ENCODE results near the gene KNOP1.
"Not testable (repeated sequence)": the region's sequence is repeated elsewhere in the genome, so short reads cannot be mapped to it uniquely, and the experiment has no call there.

The KNOP1 gene

GRCh38 chr16:19735074-19735867 lies 17.2 kb upstream of the KNOP1 start:
- Histone ChIP-seq H3K4me2 (ENCODE audit: low read length) (no peak overlapping the region), H3K36me3 (ENCODE audit: insufficient read depth, low read length) (peaks cover 4% of the 10 kb centered on the region), H3K27me3 (ENCODE audit: control insufficient read depth, insufficient read depth, low read length) (no peaks in the 10 kb centered on the region), H3K9ac (ENCODE audit: low read depth, low read length) (no peak overlapping the region), H3K4me3 (ENCODE audit: low read length) (no peak overlapping the region), H3K9me3 (replicated peaks; ENCODE audit: low read length) (no peaks in the 10 kb centered on the region), H3K4me1 (ENCODE audit: control insufficient read depth, insufficient read depth, low read length) (no peaks in the 10 kb centered on the region)

GRCh38 chr16:19733551-19733950 lies 15.5 kb upstream of the KNOP1 start:
- H3K4me3 ChIP-seq (ENCODE audit: low read length): no peak overlapping the region
- H3K4me2 ChIP-seq (ENCODE audit: low read length): no peak overlapping the region
- H3K9ac ChIP-seq (ENCODE audit: low read depth, low read length): no peak overlapping the region
- H3K9me3 ChIP-seq (replicated peaks; ENCODE audit: low read length): no peaks in the 10 kb centered on the region
- H3K4me1 ChIP-seq (ENCODE audit: control insufficient read depth, insufficient read depth, low read length): no peaks in the 10 kb centered on the region
- no peaks in the 10 kb centered on the region for H3K27me3 ChIP-seq (ENCODE audit: control insufficient read depth, insufficient read depth, low read length)
- H3K36me3 ChIP-seq (ENCODE audit: insufficient read depth, low read length): peaks cover 4% of the 10 kb centered on the region

GRCh38 chr16:19728636-19728965 lies 10.6 kb upstream of the KNOP1 start:
- no peaks in the 10 kb centered on the region for H3K4me1 ChIP-seq (ENCODE audit: control insufficient read depth, insufficient read depth, low read length)
- H3K4me2 ChIP-seq (ENCODE audit: low read length): no peak overlapping the region
- H3K36me3 ChIP-seq (ENCODE audit: insufficient read depth, low read length): no peaks in the 10 kb centered on the region
- no peaks in the 10 kb centered on the region for H3K9me3 ChIP-seq (replicated peaks; ENCODE audit: low read length)
- H3K4me3 ChIP-seq (ENCODE audit: low read length): no peak overlapping the region
- no peaks in the 10 kb centered on the region for H3K27me3 ChIP-seq (ENCODE audit: control insufficient read depth, insufficient read depth, low read length)
- H3K9ac ChIP-seq (ENCODE audit: low read depth, low read length): no peak overlapping the region

GRCh38 chr16:19722981-19723380 lies 5.0 kb upstream of the KNOP1 start:
- no peaks in the 10 kb centered on the region for H3K36me3 ChIP-seq (ENCODE audit: insufficient read depth, low read length)

GRCh38 chr16:19722269-19722952 lies 4.4 kb upstream of the KNOP1 start:
- Histone ChIP-seq H3K9ac (ENCODE audit: low read depth, low read length) (no peak overlapping the region), H3K4me3 (ENCODE audit: low read length) (no peak overlapping the region), H3K9me3 (replicated peaks; ENCODE audit: low read length) (no peaks in the 10 kb centered on the region), H3K36me3 (ENCODE audit: insufficient read depth, low read length) (no peaks in the 10 kb centered on the region), H3K27me3 (ENCODE audit: control insufficient read depth, insufficient read depth, low read length) (no peaks in the 10 kb centered on the region), H3K4me1 (ENCODE audit: control insufficient read depth, insufficient read depth, low read length) (peaks cover 6% of the 10 kb centered on the region), H3K4me2 (ENCODE audit: low read length) (no peak overlapping the region)

More at GRCh38 chr16:19722981-19723380, 5.0 kb upstream of the KNOP1 start:
- H3K9ac ChIP-seq (ENCODE audit: low read depth, low read length): no peak overlapping the region
- H3K4me1 ChIP-seq (ENCODE audit: control insufficient read depth, insufficient read depth, low read length): peaks cover 6% of the 10 kb centered on the region
- H3K9me3 ChIP-seq (replicated peaks; ENCODE audit: low read length): no peaks in the 10 kb centered on the region
- H3K4me2 ChIP-seq (ENCODE audit: low read length): no peak overlapping the region
- no peaks in the 10 kb centered on the region for H3K27me3 ChIP-seq (ENCODE audit: control insufficient read depth, insufficient read depth, low read length)
- no peak overlapping the region for H3K4me3 ChIP-seq (ENCODE audit: low read length)

- Histone ChIP-seq H3K4me3 (ENCODE audit: low read length) (peak overlapping the region; percentile 98), H3K9ac (ENCODE audit: low read depth, low read length) (peak overlapping the region; percentile 93), H3K4me1 (ENCODE audit: control insufficient read depth, insufficient read depth, low read length) (peaks cover 11% of the 10 kb centered on the region), H3K4me2 (ENCODE audit: low read length) (peak overlapping the region; percentile 94), H3K27me3 (ENCODE audit: control insufficient read depth, insufficient read depth, low read length) (no peaks in the 10 kb centered on the region), H3K36me3 (ENCODE audit: insufficient read depth, low read length) (peaks cover 9% of the 10 kb centered on the region), H3K9me3 (replicated peaks; ENCODE audit: low read length) (no peaks in the 10 kb centered on the region)
Observed at GRCh38 chr16:19718624-19718965, 568 bp upstream of the KNOP1 start.

GRCh38 chr16:19717314-19717713 lies 713 bp downstream of the KNOP1 start:
- Histone ChIP-seq H3K4me1 (ENCODE audit: control insufficient read depth, insufficient read depth, low read length) (peaks cover 11% of the 10 kb centered on the region), H3K9me3 (replicated peaks; ENCODE audit: low read length) (no peaks in the 10 kb centered on the region), H3K9ac (ENCODE audit: low read depth, low read length) (peak overlapping the region; percentile 93), H3K27me3 (ENCODE audit: control insufficient read depth, insufficient read depth, low read length) (no peaks in the 10 kb centered on the region), H3K4me2 (ENCODE audit: low read length) (peak overlapping the region; percentile 94), H3K36me3 (ENCODE audit: insufficient read depth, low read length) (peaks cover 12% of the 10 kb centered on the region), H3K4me3 (ENCODE audit: low read length) (peak overlapping the region; percentile 98)

- H3K9me3 ChIP-seq (replicated peaks; ENCODE audit: low read length); H3K27me3 ChIP-seq (ENCODE audit: control insufficient read depth, insufficient read depth, low read length): not testable (repeated sequence)
- Histone ChIP-seq H3K9ac (ENCODE audit: low read depth, low read length) (peak overlapping the region; percentile 93), H3K4me1 (ENCODE audit: control insufficient read depth, insufficient read depth, low read length) (peaks cover 11% of the 10 kb centered on the region), H3K4me2 (ENCODE audit: low read length) (peak overlapping the region; percentile 94), H3K36me3 (ENCODE audit: insufficient read depth, low read length) (peaks cover 12% of the 10 kb centered on the region), H3K4me3 (ENCODE audit: low read length) (peak overlapping the region; percentile 98)
Observed at GRCh38 chr16:19716728-19717127, 1.3 kb downstream of the KNOP1 start.

- Histone ChIP-seq H3K4me2 (ENCODE audit: low read length) (peak overlapping the region; percentile 94), H3K27me3 (ENCODE audit: control insufficient read depth, insufficient read depth, low read length) (no peaks in the 10 kb centered on the region), H3K9ac (ENCODE audit: low read depth, low read length) (no peak overlapping the region), H3K4me1 (ENCODE audit: control insufficient read depth, insufficient read depth, low read length) (peaks cover 11% of the 10 kb centered on the region), H3K9me3 (replicated peaks; ENCODE audit: low read length) (no peaks in the 10 kb centered on the region), H3K36me3 (ENCODE audit: insufficient read depth, low read length) (peaks cover 12% of the 10 kb centered on the region), H3K4me3 (ENCODE audit: low read length) (peak overlapping the region; percentile 98)
Observed at GRCh38 chr16:19716183-19716582, 1.8 kb downstream of the KNOP1 start.

- no peaks in the 10 kb centered on the region for H3K27me3 ChIP-seq (ENCODE audit: control insufficient read depth, insufficient read depth, low read length)
- H3K9me3 ChIP-seq (replicated peaks; ENCODE audit: low read length): no peaks in the 10 kb centered on the region
- peak overlapping the region; percentile 94 for H3K4me2 ChIP-seq (ENCODE audit: low read length)
- H3K36me3 ChIP-seq (ENCODE audit: insufficient read depth, low read length): peaks cover 12% of the 10 kb centered on the region
- no peak overlapping the region for H3K9ac ChIP-seq (ENCODE audit: low read depth, low read length)
- H3K4me1 ChIP-seq (ENCODE audit: control insufficient read depth, insufficient read depth, low read length): peaks cover 11% of the 10 kb centered on the region
- H3K4me3 ChIP-seq (ENCODE audit: low read length): no peak overlapping the region
Observed at GRCh38 chr16:19715566-19715965, 2.5 kb downstream of the KNOP1 start.

- no peaks in the 10 kb centered on the region for H3K9me3 ChIP-seq (replicated peaks; ENCODE audit: low read length)
- no peak overlapping the region for H3K4me2 ChIP-seq (ENCODE audit: low read length)
- H3K27me3 ChIP-seq (ENCODE audit: control insufficient read depth, insufficient read depth, low read length): no peaks in the 10 kb centered on the region
- H3K9ac ChIP-seq (ENCODE audit: low read depth, low read length): no peak overlapping the region
- peaks cover 27% of the 10 kb centered on the region for H3K36me3 ChIP-seq (ENCODE audit: insufficient read depth, low read length)
- no peak overlapping the region for H3K4me3 ChIP-seq (ENCODE audit: low read length)
- peaks cover 6% of the 10 kb centered on the region for H3K4me1 ChIP-seq (ENCODE audit: control insufficient read depth, insufficient read depth, low read length)
Observed at GRCh38 chr16:19713697-19714096, 4.3 kb downstream of the KNOP1 start.
